Activated naive CD4-positive, alpha-beta T cell treated with anti-CD3 and anti-CD28 coated beads for 36 hours (primary cell): ENCODE results near the gene ANAPC5. TPM values are rescaled to one million over a fixed set of nuclear protein-coding genes. Genes with fewer than 3 reads are reported as not detected.

Source experiments
- CTCF ChIA-PET: fragments of 350-600 bp; sonication (Branson Sonifier 250); formaldehyde crosslinking; loops from one replicate; lab custom pipeline; 2021; ENCODE audit warnings: antibody characterized with exemption; lab: Charles Lee
- DNase-seq: peaks from one replicate; pipeline ENCODE4 v3.0.0-alpha.2; 2020
- H3K27ac Mint-ChIP-seq: one replicate; pipeline ENCODE4 v1.8.0; 2021; ENCODE audit warnings: mild to moderate bottlenecking, mixed read lengths
- H3K27me3 Mint-ChIP-seq: one replicate; pipeline ENCODE4 v1.8.0; 2021; ENCODE audit warnings: low read depth, mixed read lengths
- H3K36me3 Mint-ChIP-seq: one replicate; pipeline ENCODE4 v1.8.0; 2021; ENCODE audit warnings: low read depth, mixed read lengths
- H3K4me1 Mint-ChIP-seq: one replicate; pipeline ENCODE4 v1.8.0; 2021; ENCODE audit warnings: low read depth, mixed read lengths
- H3K4me3 Mint-ChIP-seq: one replicate; pipeline ENCODE4 v1.8.0; 2021; ENCODE audit warnings: mild to moderate bottlenecking, moderate library complexity, mixed read lengths
- H3K9me3 Mint-ChIP-seq: one replicate; pipeline ENCODE4 v1.8.0; 2021; ENCODE audit warnings: mixed read lengths
- intact Hi-C: fragments of 100-400 bp; cut with micrococcal nuclease; formaldehyde crosslinking; loops from one replicate; pipeline ENCODE4 v1.15.1; 2023
- total RNA-seq, 2 experiments: library from RNA; stranded (reverse); gene quantifications; one replicate each; pipeline ENCODE4 v1.2.3, GENCODE V29; 2021

The ANAPC5 gene
- total RNA-seq, 2 experiments from 2014 or later = 117 to 119 TPM

DNA sequence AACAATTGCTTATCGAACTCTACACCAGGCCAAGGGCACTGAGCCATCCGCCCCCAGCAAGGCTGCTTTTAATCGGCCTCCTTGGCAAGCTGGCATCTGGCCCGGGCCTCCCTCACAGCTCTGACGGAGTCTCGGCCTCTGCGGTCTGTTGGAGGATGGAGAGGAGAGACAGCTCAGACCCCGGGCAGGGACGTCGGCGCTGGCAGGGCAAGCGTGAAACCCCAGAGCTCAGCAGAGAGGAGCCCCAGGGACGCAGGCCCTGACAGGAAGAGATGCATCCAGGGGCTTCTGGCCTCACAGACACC lies 73.2 kb downstream of the ANAPC5 start:
- Mint-ChIP-seq H3K4me3 (no peak overlapping the region), H3K27me3 (no peaks in the 10 kb centered on the region), H3K36me3 (peaks cover 9% of the 10 kb centered on the region), H3K4me1 (peaks cover 8% of the 10 kb centered on the region), H3K9me3 (no peaks in the 10 kb centered on the region), H3K27ac (no peak overlapping the region)
- intact Hi-C loops = no loop called here
- no peak for DNase-seq
- CTCF ChIA-PET = interaction anchor here (0.5 kb wide), 1 partner anchor 494 kb away, joined by 3 read pairs; no protein-coding TSS in a partner anchor

- H3K27me3 Mint-ChIP-seq = no peaks in the 10 kb centered on the region
- no peak for DNase-seq
- no peak overlapping the region for H3K27ac Mint-ChIP-seq
- peaks cover 9% of the 10 kb centered on the region for H3K36me3 Mint-ChIP-seq
- intact Hi-C loops = no loop called here
- H3K9me3 Mint-ChIP-seq = no peaks in the 10 kb centered on the region
- CTCF ChIA-PET = interaction anchor here (0.5 kb wide), 1 partner anchor 495 kb away, joined by 3 read pairs; no protein-coding TSS in a partner anchor
- peaks cover 8% of the 10 kb centered on the region for H3K4me1 Mint-ChIP-seq
- no peak overlapping the region for H3K4me3 Mint-ChIP-seq
Measured at GRCh38 chr12:121278169-121279070, 73.8 kb downstream of the ANAPC5 start.

DNA sequence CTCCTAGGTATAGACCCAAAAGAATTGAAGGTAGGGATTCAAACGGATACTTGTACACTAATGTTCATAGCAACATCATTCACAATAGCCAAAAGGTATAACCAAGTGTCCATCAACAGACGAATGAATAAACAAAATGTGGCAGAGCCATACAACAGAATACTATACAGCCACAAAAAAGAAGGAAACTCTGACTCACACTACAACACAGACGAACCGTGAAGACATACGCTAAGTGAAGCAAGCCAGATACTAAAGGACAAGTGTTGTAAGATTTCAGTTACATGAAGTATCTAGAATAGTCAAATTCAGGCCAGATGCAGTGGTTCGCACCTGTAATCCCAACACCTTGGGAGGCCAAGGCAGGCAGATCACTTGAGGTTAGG lies 74.8 kb downstream of the ANAPC5 start:
- no peaks in the 10 kb centered on the region for H3K9me3 Mint-ChIP-seq

GRCh38 chr12:121274036-121274763 lies 78.0 kb downstream of the ANAPC5 start:
- Mint-ChIP-seq H3K4me3 (no peak overlapping the region), H3K27me3 (no peaks in the 10 kb centered on the region), H3K9me3 (no peaks in the 10 kb centered on the region), H3K27ac (no peak overlapping the region), H3K4me1 (peaks cover 8% of the 10 kb centered on the region), H3K36me3 (peaks cover 21% of the 10 kb centered on the region)
- CTCF ChIA-PET = interaction anchor here (0.6 kb wide), 2 partner anchors 43 to 843 kb away, joined by 3 to 4 read pairs; no protein-coding TSS in a partner anchor
- intact Hi-C loops = no loop called here
- no peak for DNase-seq

More for the DNA sequence above, 74.8 kb downstream of the ANAPC5 start:
- Mint-ChIP-seq H3K27me3 (no peaks in the 10 kb centered on the region), H3K4me3 (no peak overlapping the region), H3K36me3 (peaks cover 14% of the 10 kb centered on the region), H3K4me1 (peaks cover 8% of the 10 kb centered on the region), H3K27ac (no peak overlapping the region)
- CTCF ChIA-PET = no interaction called here
- no peak for DNase-seq
- intact Hi-C loops = no loop called here

DNA sequence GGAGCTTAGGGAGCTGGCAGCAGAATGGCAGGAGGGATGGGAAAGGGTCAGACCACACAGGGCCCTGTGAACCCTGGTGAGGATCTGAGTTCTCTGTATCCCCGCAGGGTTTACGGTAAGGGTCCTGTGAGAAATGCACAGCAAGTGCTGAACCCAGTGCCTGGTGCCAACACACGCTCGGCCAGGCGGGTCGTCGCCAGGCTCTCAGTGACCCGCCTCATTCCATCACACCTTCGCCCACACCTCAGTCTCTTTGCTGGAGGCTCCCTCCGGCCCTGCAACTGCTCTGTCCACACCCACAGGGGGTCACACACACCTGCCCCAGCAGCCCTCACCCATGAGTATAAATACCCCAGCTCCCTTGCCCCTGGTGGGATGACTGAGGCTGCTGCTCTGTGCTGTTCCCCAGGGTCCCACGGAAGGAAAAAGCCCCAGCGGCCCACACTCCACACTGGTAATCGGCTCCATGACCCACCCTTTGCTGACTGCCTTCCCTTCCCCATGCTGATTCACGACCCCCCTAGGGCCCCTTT lies 78.8 kb downstream of the ANAPC5 start:
- CTCF ChIA-PET = interaction anchor here (0.6 kb wide), 1 partner anchor 42 kb away, joined by 3 read pairs; no protein-coding TSS in a partner anchor
- intact Hi-C loops = no loop called here

GRCh38 chr12:121267822-121268221 lies 84.4 kb downstream of the ANAPC5 start:
- DNase-seq = no peak
- intact Hi-C loops = no loop called here
- peaks cover 30% of the 10 kb centered on the region for H3K36me3 Mint-ChIP-seq
- no peaks in the 10 kb centered on the region for H3K4me1 Mint-ChIP-seq
- no peaks in the 10 kb centered on the region for H3K9me3 Mint-ChIP-seq
- H3K27ac Mint-ChIP-seq = no peak overlapping the region
- H3K27me3 Mint-ChIP-seq = no peaks in the 10 kb centered on the region
- CTCF ChIA-PET = no interaction called here
- H3K4me3 Mint-ChIP-seq = no peak overlapping the region

More for the DNA sequence above, 78.8 kb downstream of the ANAPC5 start:
- no peak overlapping the region for H3K27ac Mint-ChIP-seq
- no peaks in the 10 kb centered on the region for H3K9me3 Mint-ChIP-seq
- peaks cover 8% of the 10 kb centered on the region for H3K4me1 Mint-ChIP-seq
- no peak overlapping the region for H3K4me3 Mint-ChIP-seq
- H3K27me3 Mint-ChIP-seq = no peaks in the 10 kb centered on the region
- no peak for DNase-seq
- peaks cover 26% of the 10 kb centered on the region for H3K36me3 Mint-ChIP-seq

- H3K4me1 Mint-ChIP-seq = no peaks in the 10 kb centered on the region
Measured at GRCh38 chr12:121264951-121265515, 87.2 kb downstream of the ANAPC5 start.

DNA sequence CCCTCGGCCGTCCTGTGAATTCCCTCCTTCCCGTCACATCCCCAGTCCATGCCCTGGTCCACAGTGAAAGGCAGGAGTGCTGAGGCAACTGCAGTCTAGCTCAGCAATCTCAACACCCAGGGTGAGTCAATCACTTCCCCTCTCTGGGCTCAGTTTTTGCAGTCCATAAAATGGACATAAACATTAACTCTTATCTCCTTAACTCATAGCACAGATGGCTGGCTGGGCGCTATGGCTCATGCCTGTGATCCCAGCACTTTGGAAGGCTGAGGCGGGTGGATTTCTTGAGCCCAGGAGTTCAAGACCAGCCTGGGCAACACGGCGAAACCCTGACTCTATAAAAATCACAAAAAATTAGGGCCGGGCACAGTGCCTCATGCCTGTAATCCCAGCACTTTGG lies 88.1 kb downstream of the ANAPC5 start:
- no peak for DNase-seq
- Mint-ChIP-seq H3K27me3 (no peaks in the 10 kb centered on the region), H3K4me3 (no peak overlapping the region), H3K36me3 (peaks cover 33% of the 10 kb centered on the region), H3K27ac (no peak overlapping the region), H3K4me1 (no peaks in the 10 kb centered on the region), H3K9me3 (no peaks in the 10 kb centered on the region)
- intact Hi-C loops = no loop called here
- CTCF ChIA-PET = no interaction called here

More at GRCh38 chr12:121264951-121265515, 87.2 kb downstream of the ANAPC5 start:
- Mint-ChIP-seq H3K4me3 (no peak overlapping the region), H3K9me3 (no peaks in the 10 kb centered on the region), H3K36me3 (peaks cover 35% of the 10 kb centered on the region), H3K27me3 (no peaks in the 10 kb centered on the region), H3K27ac (no peak overlapping the region)
- no peak for DNase-seq
- CTCF ChIA-PET = no interaction called here
- intact Hi-C loops = no loop called here

DNA sequence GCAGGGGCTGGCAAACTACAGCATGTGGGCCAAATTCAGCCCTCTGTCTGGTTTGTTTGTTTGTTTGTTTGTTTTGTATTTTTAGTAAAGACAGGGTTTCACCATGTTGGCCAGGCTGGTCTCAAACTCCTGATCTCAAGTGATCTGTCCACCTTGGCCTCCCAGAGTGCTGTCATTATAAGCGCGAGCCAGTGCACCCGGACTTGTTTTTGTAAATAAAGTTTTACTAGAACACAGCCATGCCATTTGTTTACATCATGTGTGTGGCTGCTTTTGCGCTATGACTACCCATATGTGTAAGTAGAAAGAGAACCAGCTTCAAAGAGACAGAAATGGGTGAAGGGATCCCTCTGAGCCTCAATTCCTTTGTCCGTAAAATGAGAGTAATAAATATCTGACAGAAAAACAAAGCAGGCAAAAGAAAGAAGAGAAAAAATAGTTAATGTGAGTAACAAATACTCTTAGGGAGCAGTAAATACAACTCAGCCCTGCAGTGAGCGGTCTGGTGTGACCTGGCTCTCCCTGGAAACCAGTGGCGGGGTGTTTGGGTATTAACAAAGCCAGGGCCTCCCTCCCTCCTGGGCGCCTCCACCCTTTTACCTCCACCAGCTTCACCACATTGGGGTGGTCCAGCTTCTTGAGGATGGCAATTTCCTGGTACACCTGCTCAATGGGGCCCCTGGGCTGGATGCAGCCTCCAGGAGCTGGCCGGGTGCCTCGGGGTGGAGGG lies 88.8 kb downstream of the ANAPC5 start:
- DNase-seq = no peak
- CTCF ChIA-PET = no interaction called here
- no peaks in the 10 kb centered on the region for H3K9me3 Mint-ChIP-seq
- no peaks in the 10 kb centered on the region for H3K27me3 Mint-ChIP-seq
- H3K4me1 Mint-ChIP-seq = no peaks in the 10 kb centered on the region
- intact Hi-C loops = no loop called here
- peaks cover 32% of the 10 kb centered on the region for H3K36me3 Mint-ChIP-seq
- H3K4me3 Mint-ChIP-seq = no peak overlapping the region
- no peak overlapping the region for H3K27ac Mint-ChIP-seq

DNA sequence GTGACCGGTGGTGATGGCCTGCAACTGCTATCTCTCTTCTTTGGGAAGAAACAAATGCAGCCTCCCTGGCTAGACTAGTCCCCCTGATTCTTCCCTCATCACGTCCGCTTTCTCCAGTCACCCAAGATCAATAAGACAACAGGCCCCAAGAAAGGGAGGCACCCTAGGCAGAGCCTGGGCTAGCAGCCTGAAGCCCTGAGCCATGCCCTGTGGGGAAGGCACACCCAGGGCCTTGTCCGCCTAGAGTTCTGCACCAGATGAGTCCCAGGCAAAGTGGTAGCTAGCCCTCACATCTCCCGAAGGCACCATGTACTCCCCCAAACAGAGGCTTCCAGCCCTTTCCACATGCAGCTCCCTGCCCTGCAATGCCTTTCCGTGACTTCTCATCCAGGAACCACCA lies 90.8 kb downstream of the ANAPC5 start:
- H3K4me3 Mint-ChIP-seq = no peak overlapping the region
- no peak overlapping the region for H3K27ac Mint-ChIP-seq
- H3K27me3 Mint-ChIP-seq = no peaks in the 10 kb centered on the region
- CTCF ChIA-PET = no interaction called here
- H3K36me3 Mint-ChIP-seq = peaks cover 32% of the 10 kb centered on the region
- H3K4me1 Mint-ChIP-seq = no peaks in the 10 kb centered on the region
- no peaks in the 10 kb centered on the region for H3K9me3 Mint-ChIP-seq
- intact Hi-C loops = no loop called here
- DNase-seq = no peak

DNA sequence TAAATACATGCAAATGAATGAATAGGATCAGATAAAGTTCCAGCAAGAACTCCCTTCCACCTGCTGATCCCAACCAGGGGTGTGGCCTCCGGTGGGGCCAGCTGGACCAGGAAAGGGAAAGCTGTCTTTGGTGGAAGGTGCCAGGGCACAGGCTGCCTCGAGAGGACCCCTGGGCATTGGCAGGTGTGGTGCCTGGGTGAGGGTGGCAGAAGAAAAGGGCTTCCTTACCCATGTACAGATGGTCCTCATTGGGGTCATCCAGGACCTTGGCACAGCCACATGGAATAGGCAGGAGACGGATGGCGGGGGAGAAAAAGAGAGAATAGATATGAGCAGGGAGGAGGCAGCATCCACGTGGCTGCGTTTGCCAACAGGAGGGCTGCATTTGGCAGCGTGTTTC lies 92.1 kb downstream of the ANAPC5 start:
- H3K9me3 Mint-ChIP-seq = no peaks in the 10 kb centered on the region
- no peaks in the 10 kb centered on the region for H3K4me1 Mint-ChIP-seq

GRCh38 chr12:121259074-121259473 lies 93.1 kb downstream of the ANAPC5 start:
- no peak overlapping the region for H3K4me3 Mint-ChIP-seq
- intact Hi-C loops = no loop called here
- H3K4me1 Mint-ChIP-seq = no peaks in the 10 kb centered on the region
- peaks cover 39% of the 10 kb centered on the region for H3K36me3 Mint-ChIP-seq
- DNase-seq = no peak
- CTCF ChIA-PET = no interaction called here
- H3K9me3 Mint-ChIP-seq = no peaks in the 10 kb centered on the region
- H3K27ac Mint-ChIP-seq = no peak overlapping the region
- no peaks in the 10 kb centered on the region for H3K27me3 Mint-ChIP-seq

More for the DNA sequence above, 92.1 kb downstream of the ANAPC5 start:
- intact Hi-C loops = no loop called here
- no peaks in the 10 kb centered on the region for H3K27me3 Mint-ChIP-seq
- no peak overlapping the region for H3K4me3 Mint-ChIP-seq
- H3K27ac Mint-ChIP-seq = no peak overlapping the region
- DNase-seq = no peak
- H3K36me3 Mint-ChIP-seq = peaks cover 34% of the 10 kb centered on the region
- CTCF ChIA-PET = no interaction called here
